CD4-positive, alpha-beta T cell treated with Interleukin-10 for 1 hour (primary cell): ENCODE measurements around the gene ANKRD9.
"Not testable (repeated sequence)": the region's sequence is repeated elsewhere in the genome, so short reads cannot be mapped to it uniquely, and the experiment has no call there.

Experiments
- DNase-seq: peaks from one replicate; pipeline ENCODE4 v3.0.0-alpha.2; 2020

The ANKRD9 gene, protein sequence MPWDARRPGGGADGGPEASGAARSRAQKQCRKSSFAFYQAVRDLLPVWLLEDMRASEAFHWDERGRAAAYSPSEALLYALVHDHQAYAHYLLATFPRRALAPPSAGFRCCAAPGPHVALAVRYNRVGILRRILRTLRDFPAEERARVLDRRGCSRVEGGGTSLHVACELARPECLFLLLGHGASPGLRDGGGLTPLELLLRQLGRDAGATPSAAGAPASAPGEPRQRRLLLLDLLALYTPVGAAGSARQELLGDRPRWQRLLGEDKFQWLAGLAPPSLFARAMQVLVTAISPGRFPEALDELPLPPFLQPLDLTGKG

DNA sequence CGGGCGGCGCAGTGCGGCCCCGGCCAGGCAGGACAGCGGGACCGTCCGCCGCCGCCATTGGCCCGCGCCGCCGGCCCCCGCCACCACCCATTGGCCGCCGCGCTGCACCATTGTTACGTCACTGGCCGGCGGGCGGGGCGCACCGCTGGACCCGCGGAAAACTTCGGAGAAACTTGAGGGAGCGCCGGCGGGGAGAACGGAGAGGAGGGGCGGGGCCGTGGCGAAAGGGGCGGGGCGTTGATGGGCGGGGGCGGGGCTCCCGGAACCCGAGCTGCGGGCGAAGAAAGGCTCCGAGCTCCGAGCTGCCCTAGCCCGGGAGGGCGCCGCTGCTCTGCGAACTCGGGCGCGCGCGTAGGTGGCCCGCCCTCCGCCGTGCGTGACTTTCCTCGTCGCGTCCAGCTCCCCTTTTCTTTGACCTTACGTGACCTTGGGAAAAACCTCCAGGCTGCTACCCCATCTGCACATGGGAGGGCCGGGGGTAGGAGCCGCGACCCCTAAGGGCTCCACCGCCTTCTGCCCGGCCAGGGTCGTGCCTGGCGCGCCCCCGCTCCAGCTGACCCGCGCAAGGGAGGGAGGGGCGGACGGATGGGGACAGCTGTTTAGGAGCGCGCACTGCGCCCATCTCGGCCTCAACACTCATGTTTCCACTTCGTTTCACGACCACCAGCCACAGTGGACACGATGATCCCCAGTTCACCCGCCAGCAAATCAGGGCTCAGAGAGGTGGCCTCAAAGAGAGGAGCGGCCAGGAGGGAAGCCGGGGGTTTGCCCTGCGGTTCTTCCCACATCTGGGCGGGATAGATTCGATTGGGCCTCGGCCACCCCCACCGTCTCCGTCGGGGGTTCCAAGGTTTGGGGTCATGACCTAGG is at the start of gene ANKRD9:
Gene ANKRD9 (minus strand): TSS at position 31 of the 870 bp plus-strand sequence. CDS start 1,887 bp downstream, outside the sequence.
- peak; percentile 93 for DNase-seq

DNA sequence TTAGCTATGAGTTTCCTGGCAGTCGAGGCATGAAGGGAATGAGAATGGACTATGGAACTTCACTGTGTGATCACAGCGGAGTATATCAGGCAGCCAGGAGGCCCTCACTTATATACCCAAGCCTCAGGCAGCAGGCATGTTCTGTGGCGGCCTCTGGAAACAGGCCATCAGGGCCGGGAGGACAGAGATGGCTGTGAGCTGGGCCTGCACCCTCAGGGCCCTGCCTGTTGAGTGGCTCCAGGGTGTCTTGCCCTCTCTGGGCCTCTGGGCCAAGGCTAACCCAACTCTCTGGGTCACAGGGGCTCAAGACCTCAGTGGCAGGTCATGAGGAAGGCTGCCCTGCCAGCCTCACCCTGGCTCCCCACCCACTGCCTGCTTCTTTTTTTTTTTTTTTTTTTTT is 49.0 kb upstream of the ANKRD9 start:
- no peak for DNase-seq

DNA sequence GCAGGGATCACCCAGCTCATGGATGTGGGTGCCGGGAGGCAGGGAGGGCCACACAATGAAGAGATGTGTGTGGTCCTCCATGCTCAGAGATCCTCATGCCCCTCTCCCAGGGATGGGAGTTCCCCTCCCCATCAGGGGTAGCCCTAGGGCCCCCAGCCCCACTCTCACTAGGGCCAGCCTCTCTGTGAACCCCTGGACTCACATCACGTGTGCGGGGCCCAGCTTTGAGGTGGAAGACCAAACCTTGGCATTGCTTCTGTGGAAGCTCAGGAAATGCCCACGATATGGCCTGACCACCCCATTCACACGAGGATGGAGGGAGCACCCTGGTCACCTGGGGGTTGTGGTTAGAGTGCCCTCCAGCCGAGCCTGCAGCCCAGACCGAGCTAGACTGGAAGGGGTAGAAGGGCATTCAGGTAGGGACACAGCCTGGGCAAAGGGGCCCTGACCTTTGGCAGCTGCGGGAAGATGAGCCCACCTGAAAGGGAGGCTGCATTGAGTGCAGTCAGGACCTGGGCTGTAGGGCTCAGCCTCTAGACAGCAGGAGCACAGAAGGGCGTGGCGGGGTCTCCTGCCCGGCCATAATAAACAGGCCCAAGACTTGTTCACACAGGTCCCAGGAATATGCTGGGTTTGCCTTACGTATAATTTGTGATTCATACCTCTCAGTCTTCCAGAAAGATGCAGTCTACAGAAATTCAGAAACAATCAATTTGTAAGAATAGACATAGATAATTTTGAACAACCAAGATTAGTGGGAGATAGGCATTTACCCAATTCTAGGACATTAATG is 48.1 kb upstream of the ANKRD9 start:
- no peak for DNase-seq

DNA sequence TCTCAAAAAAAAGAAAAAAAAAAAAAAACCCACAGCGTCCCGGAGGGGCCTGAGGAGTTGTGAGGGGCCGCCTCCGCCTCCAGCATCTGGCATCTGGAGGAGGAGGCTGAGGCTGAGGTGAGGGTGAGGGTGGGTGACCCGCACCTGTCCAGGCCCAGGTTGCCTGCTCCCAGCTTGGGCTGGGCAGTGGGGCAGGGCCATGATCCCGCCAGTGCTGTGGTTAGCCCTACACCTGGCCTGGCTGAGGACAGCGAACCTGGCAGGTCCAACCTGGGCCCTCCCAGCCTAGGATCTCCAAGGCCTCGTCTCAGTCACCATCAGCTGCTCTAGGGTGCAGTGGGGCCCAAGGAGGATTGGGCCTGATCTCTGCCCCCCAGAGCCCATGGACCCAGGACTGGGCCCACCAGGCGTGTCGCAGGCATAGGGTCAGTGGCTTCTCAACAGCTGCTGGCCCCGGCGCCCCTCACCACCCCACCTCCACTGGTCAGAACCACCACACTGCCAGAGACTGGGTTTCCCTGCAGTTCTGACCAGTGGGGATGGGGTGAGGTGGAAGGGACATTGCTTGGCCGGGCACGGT is 46.6 kb upstream of the ANKRD9 start:
- DNase-seq = no peak

DNA sequence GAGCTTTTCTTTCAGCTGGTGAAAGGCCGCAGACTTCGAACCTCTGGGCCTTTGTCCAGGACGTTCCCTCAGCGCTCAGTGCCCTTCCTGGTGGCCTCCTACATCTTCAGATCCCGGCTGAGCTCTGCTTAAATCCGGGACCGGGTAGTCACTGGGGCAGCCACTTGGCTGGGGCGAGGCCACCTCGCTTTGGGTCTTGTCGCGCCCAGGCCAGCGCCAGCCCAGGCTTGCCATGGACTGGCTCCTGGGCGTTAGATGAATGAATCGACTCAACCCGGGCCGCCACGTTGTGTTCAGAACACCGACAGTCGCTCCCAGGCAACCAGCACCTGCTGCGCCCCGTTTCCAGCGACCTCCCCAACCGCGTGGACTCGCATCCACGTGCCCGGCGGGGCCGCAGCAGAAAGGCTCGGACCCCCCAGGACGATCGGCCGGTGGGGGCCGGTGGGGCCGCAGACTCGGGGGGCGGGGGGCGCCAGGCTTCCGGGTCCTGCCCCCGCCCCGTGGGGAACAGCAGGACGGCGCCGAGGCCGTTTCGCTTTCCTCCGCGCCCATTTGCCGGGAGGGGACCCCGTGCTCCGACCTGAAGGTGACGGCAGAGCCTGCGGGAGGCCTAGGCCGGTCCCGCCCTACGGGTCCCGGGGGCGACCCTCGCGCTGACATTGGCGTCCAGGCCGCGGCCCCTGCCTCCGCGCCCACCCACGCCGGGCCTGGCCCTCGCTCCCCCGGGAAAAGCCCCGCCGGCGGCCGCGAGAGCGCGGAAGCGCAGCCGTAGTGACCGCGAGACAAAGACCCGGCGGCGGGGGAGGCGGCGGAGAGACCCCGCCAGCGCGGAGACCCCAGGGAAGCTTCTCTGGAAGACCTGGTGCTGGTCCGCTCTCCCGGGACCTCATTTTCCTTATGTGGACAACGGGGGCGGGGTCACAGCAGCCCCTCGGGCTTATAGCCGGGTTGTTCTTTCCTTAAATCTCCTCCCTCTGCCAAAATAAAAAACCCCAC is 45.5 kb upstream of the ANKRD9 start:
- DNase-seq = peak; percentile 65

DNA sequence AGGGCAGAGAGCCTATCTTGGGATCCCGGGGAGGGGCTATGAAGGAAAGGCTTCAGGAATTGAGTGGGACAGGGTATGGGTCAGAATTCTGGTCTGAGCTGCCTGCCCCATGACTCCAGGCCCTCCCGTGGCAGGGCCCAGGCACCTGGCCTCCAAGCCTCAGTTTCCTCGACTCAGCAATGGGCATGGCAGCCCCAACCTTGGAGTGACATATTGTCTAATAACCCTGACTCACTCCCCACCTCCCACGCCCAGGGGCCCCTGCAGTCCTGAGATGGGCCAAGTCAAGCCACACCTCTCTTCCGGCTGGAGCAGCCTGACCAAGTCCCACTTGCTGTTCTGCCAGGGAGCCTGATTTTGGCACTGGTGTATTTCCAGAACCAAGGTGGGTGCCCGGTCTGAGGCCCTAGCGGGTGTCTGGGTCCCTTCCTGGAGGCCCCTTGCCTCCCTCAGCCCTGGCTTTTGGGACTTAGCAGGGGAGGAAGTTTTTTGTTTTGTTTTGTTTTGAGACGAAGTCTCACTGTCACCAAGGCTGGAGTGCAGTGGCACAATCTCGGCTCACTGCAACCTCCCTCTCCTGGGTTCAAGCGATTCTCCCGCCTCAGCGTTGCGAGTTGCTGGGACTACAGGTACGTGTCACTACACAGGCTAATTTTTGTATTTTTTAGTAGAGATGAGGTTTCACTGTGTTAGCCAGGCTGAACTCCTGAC is 42.6 kb upstream of the ANKRD9 start:
- DNase-seq = no peak

DNA sequence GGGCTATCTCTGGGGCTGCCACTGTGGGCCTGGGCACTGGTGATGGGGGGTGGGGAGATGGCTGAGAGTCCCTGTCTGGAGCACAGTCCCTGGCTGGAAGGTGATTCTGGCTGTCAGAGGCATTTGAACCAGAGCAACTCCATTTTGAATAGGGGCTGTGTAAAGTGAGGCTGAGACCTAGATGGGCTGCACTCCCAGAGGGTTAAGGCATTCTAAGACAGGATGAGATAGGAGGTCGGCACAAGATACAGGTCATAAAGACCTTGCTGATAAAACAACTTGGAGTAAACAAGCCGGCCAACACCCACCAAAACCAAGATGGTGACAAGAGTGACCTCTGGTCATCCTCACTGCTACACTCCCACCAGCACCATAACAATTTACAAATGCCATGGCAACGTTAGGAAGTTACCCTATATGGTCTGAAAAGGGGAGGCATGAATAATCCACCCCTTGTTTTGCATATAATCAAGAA is 41.4 kb upstream of the ANKRD9 start:
- not testable (repeated sequence) for DNase-seq

DNA sequence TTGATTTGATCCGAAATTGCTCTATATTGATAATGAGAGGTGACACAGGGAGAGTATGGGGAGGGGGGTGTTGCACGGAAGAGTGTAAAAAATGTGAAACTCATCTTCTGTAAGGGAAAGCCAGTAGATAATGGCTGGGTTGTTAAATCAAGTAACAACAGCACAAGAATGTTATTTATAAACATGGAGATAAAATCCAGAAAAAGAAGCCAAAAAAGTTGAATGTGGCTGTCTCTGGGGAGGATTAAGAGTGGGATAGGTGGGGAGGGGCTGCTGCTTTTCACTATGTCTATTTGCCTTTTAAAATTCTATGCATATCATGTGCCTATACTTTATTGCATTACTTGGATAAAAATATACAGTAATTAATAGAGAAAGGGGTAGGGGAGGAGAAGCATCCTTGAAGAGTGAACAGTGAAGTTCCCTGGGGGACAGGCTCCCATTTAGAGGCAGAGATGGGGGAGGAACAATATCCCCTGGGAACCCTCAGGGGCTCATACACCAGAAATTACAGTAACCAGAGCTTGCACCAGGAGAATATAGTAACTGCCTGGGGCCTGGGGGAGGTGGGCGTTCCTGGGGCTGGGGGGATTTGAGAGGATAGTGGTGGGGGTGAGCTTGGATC is 39.2 kb upstream of the ANKRD9 start:
- DNase-seq = no peak

DNA sequence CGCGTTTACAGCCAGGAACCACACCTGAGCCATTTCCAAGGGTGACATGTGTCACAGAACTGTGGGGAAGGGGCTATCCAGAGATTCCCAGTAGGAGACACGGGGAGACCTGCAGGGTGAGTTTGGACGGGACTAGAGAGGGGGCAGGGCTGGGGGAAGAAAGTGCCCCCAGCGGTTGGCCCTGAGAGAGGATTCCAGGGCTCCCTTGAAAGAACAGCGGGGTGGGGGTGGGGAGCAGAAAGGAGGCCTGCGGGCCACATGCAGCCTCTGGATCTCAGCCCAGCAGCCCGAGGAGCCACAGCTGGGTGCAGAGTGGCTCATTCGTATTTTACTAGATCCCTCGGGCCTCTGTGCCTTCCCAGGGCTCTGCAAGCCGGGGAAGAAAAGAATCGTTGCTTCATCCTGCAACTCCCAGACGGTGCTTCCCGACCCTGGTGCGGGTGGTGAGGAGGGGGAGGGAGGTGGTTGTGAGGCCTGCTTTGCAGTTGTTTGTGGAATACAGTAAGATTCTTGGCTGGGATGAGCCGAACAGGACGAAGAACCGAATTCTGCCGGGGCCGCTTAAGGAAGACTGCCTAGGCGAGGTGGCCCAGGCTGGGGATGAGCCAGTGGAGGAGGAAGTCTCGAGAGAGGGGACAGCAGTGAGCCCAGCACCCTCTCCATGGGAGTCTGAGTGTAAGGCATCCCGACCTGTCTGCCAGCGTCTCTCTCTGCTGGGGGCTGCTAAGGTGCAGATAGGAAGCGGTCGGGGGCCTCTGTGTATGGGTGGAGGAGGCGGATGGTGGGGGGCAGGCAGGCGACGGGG is 36.1 kb upstream of the ANKRD9 start:
- DNase-seq = no peak

DNA sequence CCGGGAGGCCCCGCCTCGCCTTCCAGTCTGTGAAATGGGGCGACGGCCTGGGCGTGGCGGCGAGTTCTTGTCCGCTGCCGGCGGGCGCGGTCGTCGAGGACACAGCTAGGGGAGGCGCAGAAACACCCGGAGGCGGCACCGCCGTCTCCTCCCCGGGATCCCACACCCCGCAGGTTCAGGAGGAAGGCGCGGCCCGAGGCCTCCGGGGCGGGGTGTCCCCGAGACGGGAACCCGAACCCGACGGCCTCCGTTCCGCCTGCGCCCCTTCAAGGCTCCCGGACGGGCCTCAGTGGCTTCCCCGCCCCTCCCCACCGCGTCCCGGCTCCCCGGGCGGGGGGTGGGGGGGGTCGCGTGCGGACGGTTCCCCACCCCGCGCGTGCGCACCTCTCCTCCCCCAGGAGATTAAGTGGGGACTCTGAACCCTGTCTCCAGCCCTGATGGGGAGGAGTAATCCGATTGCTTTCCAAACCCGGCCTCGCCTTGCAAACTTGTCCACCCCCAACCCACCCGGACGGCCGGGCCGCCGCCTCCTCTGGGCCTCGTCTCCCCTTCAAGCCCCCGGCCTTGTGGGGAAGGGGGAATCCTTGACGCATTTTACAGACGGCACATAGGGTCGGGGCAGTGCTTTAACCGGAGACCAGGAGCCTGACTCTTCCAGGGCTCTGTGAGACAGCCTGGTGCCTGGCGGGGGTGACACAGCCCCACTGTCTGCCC is 35.3 kb upstream of the ANKRD9 start:
- DNase-seq = peak; percentile 35

DNA sequence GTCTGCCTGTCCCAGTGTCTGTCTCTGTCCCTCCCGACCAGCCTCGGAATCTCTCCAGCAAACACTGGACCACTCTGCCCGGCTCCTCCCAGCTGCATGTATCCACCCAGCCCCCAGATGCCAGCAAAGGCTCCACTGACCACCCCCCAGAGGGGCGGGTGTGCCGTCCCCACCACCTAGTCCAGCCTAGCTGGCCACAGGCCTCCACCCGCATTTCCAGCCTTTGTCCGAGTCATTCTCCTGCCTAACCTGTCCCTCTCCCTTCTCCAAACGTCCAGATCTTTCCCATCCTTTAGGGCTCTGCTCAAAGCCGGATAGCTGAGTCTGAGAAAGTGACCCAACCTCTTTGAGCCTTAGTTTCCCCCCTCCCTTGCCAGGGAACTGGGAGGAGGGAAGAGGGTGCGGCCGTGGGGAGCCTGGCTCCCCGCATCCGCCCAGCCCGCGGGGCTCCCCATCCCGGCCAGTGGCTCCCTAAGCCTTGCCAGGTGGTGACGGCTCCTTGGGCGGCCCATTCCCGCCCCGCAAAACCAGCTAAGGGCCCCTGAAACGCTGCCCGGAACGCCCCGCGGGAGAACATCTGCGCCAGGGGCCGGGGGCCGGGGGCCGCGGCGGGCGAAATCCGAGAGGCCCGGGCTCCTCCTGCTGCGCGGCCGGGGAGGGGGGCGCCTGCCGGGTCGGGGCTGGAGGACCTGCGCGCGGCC is 34.6 kb upstream of the ANKRD9 start:
- no peak for DNase-seq

DNA sequence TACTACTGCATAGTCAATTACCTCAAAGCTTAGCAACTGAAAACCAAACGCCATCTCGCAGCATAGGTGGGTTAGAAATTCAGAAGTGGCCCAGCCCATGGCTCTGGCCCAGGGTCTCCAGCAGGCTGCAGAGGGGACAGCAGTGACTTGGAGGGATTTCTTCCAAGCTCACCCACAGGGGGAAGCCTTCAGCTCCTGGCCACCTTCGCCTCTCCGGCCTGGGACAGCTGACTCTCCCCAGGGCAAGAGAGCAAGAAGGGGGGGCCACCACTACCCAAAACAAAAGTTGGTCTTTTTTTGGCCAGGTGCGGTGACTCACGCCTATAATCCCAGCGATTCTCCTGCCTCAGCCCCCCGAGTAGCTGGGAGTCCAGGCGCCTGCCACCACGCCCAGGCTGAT is 32.2 kb upstream of the ANKRD9 start:
- DNase-seq = no peak

DNA sequence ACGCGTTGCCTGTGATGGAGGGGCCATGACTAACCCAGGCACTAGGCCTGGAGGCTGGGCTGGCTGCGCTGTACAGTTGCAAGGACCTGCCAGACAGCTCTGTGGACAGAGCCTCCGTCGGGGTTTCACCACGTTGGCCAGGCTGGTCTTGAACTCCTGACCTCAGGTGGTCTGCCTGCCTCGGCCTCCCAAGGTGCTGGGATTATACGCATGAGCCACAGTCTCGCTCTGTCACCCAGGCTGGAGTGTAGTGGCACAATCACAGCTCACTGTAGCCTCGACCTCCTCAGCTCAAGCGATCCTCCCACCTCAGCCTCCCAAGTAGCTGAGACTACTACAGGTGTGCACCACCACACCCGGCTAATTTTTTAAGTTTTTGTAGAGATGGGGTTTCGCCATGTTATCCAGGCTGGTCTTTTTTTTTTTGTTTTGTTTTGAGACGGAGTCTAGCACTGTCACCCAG is 31.5 kb upstream of the ANKRD9 start:
- DNase-seq = not testable (repeated sequence)

DNA sequence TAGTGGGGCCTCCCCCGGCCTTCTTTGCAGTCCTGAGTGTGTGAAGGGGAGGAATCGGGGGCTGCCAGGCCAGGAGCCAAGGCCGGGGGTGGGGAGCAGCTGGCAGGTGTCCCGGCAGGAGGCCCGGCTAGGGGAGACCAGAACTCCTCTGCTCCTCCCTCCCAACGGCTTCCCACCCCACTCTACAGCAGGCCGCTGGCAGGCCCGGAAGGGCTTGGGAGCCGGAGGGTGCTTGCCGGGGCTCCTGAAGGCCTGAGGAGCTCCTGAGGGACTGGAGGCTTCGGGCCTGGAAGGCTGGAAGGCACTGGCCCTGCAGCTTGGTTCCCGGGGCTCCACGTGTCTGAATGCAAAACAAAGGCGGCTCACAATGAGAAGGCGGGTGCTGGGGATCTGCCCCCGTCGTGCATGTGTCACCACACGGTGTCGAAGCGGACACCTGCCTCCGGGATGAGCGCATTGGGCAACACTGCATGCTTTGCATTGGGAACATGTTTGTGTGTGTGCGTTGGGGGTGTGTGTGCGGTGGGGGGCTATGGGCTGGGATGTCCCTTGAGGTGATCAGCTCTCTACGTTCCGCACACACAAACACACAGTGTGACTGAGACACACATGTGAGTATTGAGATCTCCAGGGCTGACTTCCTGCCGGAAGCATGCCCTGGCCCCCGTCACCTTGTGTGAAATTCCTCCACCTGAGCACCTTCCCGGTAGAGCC is 30.9 kb upstream of the ANKRD9 start:
- DNase-seq = no peak

DNA sequence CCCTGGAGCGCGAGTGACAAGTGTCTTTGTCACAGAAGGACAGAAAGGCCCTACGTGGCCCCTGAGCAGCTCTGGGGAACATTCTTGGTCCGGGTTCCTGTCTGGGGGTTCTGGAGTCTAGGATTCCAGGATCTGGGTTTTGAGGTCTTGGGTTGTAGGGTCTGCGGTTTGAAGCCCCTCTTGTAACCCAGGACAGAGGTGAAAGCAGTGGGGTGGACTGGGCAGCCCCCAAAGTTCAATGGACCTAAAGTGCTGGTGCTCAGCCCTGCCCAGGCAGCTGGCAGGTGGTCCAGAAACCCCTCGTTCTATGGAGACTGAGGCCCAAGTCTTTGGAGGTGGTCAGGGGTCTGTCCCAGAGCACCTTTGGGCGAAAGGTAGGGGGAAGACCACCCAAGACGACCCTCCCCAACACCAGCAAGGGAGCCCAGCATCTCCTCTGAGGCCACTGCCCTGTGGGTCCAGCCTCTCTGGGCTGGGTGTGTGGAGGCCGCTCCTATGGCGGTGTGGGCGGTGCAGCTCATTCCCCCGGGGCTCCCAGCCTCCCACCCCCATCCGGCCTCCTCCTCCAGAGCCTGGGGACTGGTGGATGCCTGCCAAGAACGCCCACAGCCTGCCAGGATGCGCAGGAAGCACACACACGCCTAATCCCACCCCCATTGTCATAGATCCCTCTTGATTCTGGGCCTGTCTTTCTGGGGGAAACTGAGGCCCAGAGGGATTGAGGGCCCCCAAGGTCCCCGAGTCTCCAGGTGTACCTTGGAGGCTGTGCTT is 30.2 kb upstream of the ANKRD9 start:
- no peak for DNase-seq
